Activated CD8-positive, alpha-beta memory T cell treated with anti-CD3 and anti-CD28 coated beads, Interleukin-2, amount 10 ng/mL, durations not matched to agents 7 days and 5 days (primary cell): ENCODE measurements around the gene HINFP. TPM values are rescaled to one million over a fixed set of nuclear protein-coding genes. Genes with fewer than 3 reads are reported as not detected.
"Not testable (repeated sequence)": the region's sequence is repeated elsewhere in the genome, so short reads cannot be mapped to it uniquely, and the experiment has no call there.

ENCODE experiments used
- ATAC-seq: fragments of 150-1000 bp; cut with Tn5 transposase; one replicate; pipeline ENCODE4 v1.10.0; 2021; ENCODE audit warnings: moderate library complexity
- CTCF ChIA-PET: fragments of 350-600 bp; sonication (Branson Sonifier 250); formaldehyde crosslinking; loops from one replicate; lab custom pipeline; 2021; ENCODE audit warnings: antibody characterized with exemption; lab: Charles Lee
- DNase-seq: peaks from one replicate; pipeline ENCODE4 v3.0.0-alpha.2; 2020
- H3K27ac Mint-ChIP-seq: one replicate; pipeline ENCODE4 v1.8.0; 2021; ENCODE audit warnings: mild to moderate bottlenecking, mixed read lengths
- H3K27me3 Mint-ChIP-seq: one replicate; pipeline ENCODE4 v1.8.0; 2021; ENCODE audit warnings: mixed read lengths
- H3K36me3 Mint-ChIP-seq: one replicate; pipeline ENCODE4 v1.8.0; 2021; ENCODE audit warnings: mild to moderate bottlenecking, mixed read lengths
- H3K4me1 Mint-ChIP-seq: one replicate; pipeline ENCODE4 v1.8.0; 2021; ENCODE audit warnings: mixed read lengths
- H3K4me3 Mint-ChIP-seq: one replicate; pipeline ENCODE4 v1.8.0; 2021; ENCODE audit warnings: mild to moderate bottlenecking, moderate library complexity, mixed read lengths
- H3K9me3 Mint-ChIP-seq: one replicate; pipeline ENCODE4 v1.8.0; 2022; ENCODE audit warnings: low read depth, mixed read lengths
- total RNA-seq, 2 experiments: library from RNA; stranded (reverse); gene quantifications; one replicate each; pipeline ENCODE4 v1.2.3, GENCODE V29; 2021

HINFP gene
- total RNA-seq, 2 experiments from 2014 or later: 40.4 to 43.0 TPM

- H3K27ac Mint-ChIP-seq: no peak overlapping the region
- DNase-seq (no peak), ATAC-seq (peak; percentile 51)
- H3K4me1 Mint-ChIP-seq: peaks cover 3% of the 10 kb centered on the region
- no peaks in the 10 kb centered on the region for H3K9me3 Mint-ChIP-seq
- peaks cover 30% of the 10 kb centered on the region for H3K36me3 Mint-ChIP-seq
- H3K27me3 Mint-ChIP-seq: peaks cover 10% of the 10 kb centered on the region
- H3K4me3 Mint-ChIP-seq: no peak overlapping the region
- CTCF ChIA-PET: interaction anchor here (1.0 to 1.8 kb wide), 4 partner anchors 10 to 72 kb away, joined by 3 to 6 read pairs (median 4); partner anchors contain the start of genes ABCG4 and C2CD2L
Measured at GRCh38 chr11:119134389-119134978, 13.1 kb downstream of the HINFP start.

- not testable (repeated sequence) for H3K4me1 Mint-ChIP-seq, ATAC-seq, H3K27ac Mint-ChIP-seq, DNase-seq, H3K9me3 Mint-ChIP-seq, H3K36me3 Mint-ChIP-seq, H3K4me3 Mint-ChIP-seq
- CTCF ChIA-PET: interaction anchor here (1.1 to 1.2 kb wide), 3 partner anchors 30 to 152 kb away, joined by 3 read pairs; no protein-coding TSS in a partner anchor
- H3K27me3 Mint-ChIP-seq: peaks cover 18% of the 10 kb centered on the region
Measured at GRCh38 chr11:119139276-119139675, 17.9 kb downstream of the HINFP start.

GRCh38 chr11:119144825-119145486 lies 23.6 kb downstream of the HINFP start:
- CTCF ChIA-PET: interaction anchor here (1.2 to 2.0 kb wide), 4 partner anchors 34 to 193 kb away, joined by 3 to 6 read pairs (median 4); no protein-coding TSS in a partner anchor
- H3K27me3 Mint-ChIP-seq: peaks cover 44% of the 10 kb centered on the region
- peaks cover 9% of the 10 kb centered on the region for H3K4me1 Mint-ChIP-seq
- DNase-seq (peak; percentile 67), ATAC-seq (peak; percentile 54)
- H3K9me3 Mint-ChIP-seq: no peaks in the 10 kb centered on the region
- H3K4me3 Mint-ChIP-seq: no peak overlapping the region
- no peaks in the 10 kb centered on the region for H3K36me3 Mint-ChIP-seq
- H3K27ac Mint-ChIP-seq: no peak overlapping the region

GRCh38 chr11:119145551-119145950 lies 24.2 kb downstream of the HINFP start:
- ATAC-seq (no peak), DNase-seq (no peak)
- Mint-ChIP-seq H3K9me3 (no peaks in the 10 kb centered on the region), H3K27me3 (peaks cover 49% of the 10 kb centered on the region), H3K4me1 (peaks cover 10% of the 10 kb centered on the region), H3K4me3 (no peak overlapping the region), H3K27ac (no peak overlapping the region), H3K36me3 (no peaks in the 10 kb centered on the region)
- CTCF ChIA-PET: interaction anchor here (0.8 to 2.0 kb wide), 5 partner anchors 33 to 192 kb away, joined by 3 to 6 read pairs (median 3); no protein-coding TSS in a partner anchor

- H3K27me3 Mint-ChIP-seq: peaks cover 69% of the 10 kb centered on the region
- H3K27ac Mint-ChIP-seq: no peak overlapping the region
- peaks cover 10% of the 10 kb centered on the region for H3K4me1 Mint-ChIP-seq
- H3K36me3 Mint-ChIP-seq: no peaks in the 10 kb centered on the region
- H3K4me3 Mint-ChIP-seq: no peak overlapping the region
- DNase-seq (no peak), ATAC-seq (no peak)
- no peaks in the 10 kb centered on the region for H3K9me3 Mint-ChIP-seq
- CTCF ChIA-PET: interaction anchor here (1.3 to 1.6 kb wide), 3 partner anchors 14 to 176 kb away, joined by 4 to 8 read pairs (median 6); partner anchors contain the start of gene CBL
Measured at GRCh38 chr11:119147604-119148333, 26.4 kb downstream of the HINFP start.

- DNase-seq (no peak), ATAC-seq (no peak)
- peak overlapping the region; percentile 61 for H3K4me3 Mint-ChIP-seq
- CTCF ChIA-PET: interaction anchor here (0.7 to 1.6 kb wide), 6 partner anchors 15 to 190 kb away, joined by 3 to 8 read pairs (median 5); partner anchors contain the start of gene CBL
- no peak overlapping the region for H3K27ac Mint-ChIP-seq
- peaks cover 10% of the 10 kb centered on the region for H3K4me1 Mint-ChIP-seq
- H3K9me3 Mint-ChIP-seq: no peaks in the 10 kb centered on the region
- H3K36me3 Mint-ChIP-seq: no peaks in the 10 kb centered on the region
- peaks cover 71% of the 10 kb centered on the region for H3K27me3 Mint-ChIP-seq
Measured at GRCh38 chr11:119148720-119149017, 27.3 kb downstream of the HINFP start.

- H3K9me3 Mint-ChIP-seq: no peaks in the 10 kb centered on the region
- H3K4me1 Mint-ChIP-seq: peaks cover 10% of the 10 kb centered on the region
- no peaks in the 10 kb centered on the region for H3K36me3 Mint-ChIP-seq
- H3K27ac Mint-ChIP-seq: no peak within 1 kb of the TSS
- CTCF ChIA-PET: interaction anchor here (0.7 to 1.6 kb wide), 6 partner anchors 15 to 189 kb away, joined by 3 to 8 read pairs (median 5); partner anchors contain the start of gene CBL
- DNase-seq (no peak), ATAC-seq (peak; percentile 75)
- H3K27me3 Mint-ChIP-seq: peaks cover 72% of the 10 kb centered on the region
- H3K4me3 Mint-ChIP-seq: peak within 1 kb of the TSS; percentile 61
Measured at GRCh38 chr11:119149018-119149785, 27.8 kb downstream of the HINFP start, which contains the start of gene ABCG4. Gene ABCG4, plus strand, starts transcription at chr11:119149052. Its CDS starts 914 bp downstream, at chr11:119149966.

GRCh38 chr11:119149786-119150275 lies 28.5 kb downstream of the HINFP start:
- H3K27me3 Mint-ChIP-seq: peaks cover 74% of the 10 kb centered on the region
- H3K27ac Mint-ChIP-seq: no peak overlapping the region
- no peak for ATAC-seq
- no peaks in the 10 kb centered on the region for H3K36me3 Mint-ChIP-seq
- CTCF ChIA-PET: interaction anchor here (1.0 kb wide), 1 partner anchor 43 kb away, joined by 3 read pairs; no protein-coding TSS in a partner anchor
- H3K4me3 Mint-ChIP-seq: no peak overlapping the region
- H3K9me3 Mint-ChIP-seq: no peaks in the 10 kb centered on the region
- peaks cover 10% of the 10 kb centered on the region for H3K4me1 Mint-ChIP-seq
- no peak for DNase-seq

- H3K4me3 Mint-ChIP-seq: no peak overlapping the region
- peaks cover 72% of the 10 kb centered on the region for H3K27me3 Mint-ChIP-seq
- no peaks in the 10 kb centered on the region for H3K36me3 Mint-ChIP-seq
- peaks cover 14% of the 10 kb centered on the region for H3K4me1 Mint-ChIP-seq
- no peak for DNase-seq
- ATAC-seq: no peak
- H3K27ac Mint-ChIP-seq: no peak overlapping the region
- CTCF ChIA-PET: interaction anchor here (1.9 to 2.6 kb wide), 2 partner anchors 17 to 186 kb away, joined by 9 to 10 read pairs; no protein-coding TSS in a partner anchor
- H3K9me3 Mint-ChIP-seq: no peaks in the 10 kb centered on the region
Measured at GRCh38 chr11:119152043-119152442, 30.7 kb downstream of the HINFP start.

GRCh38 chr11:119152604-119153003 lies 31.2 kb downstream of the HINFP start:
- Mint-ChIP-seq H3K4me1 (peaks cover 14% of the 10 kb centered on the region), H3K27ac (no peak overlapping the region), H3K9me3 (no peaks in the 10 kb centered on the region), H3K4me3 (no peak overlapping the region), H3K27me3 (peaks cover 67% of the 10 kb centered on the region), H3K36me3 (no peaks in the 10 kb centered on the region)
- no peak for DNase-seq
- CTCF ChIA-PET: interaction anchor here (1.0 to 2.6 kb wide), 4 partner anchors 16 to 186 kb away, joined by 3 to 10 read pairs (median 6); no protein-coding TSS in a partner anchor
- no peak for ATAC-seq

- CTCF ChIA-PET: interaction anchor here (1.0 to 2.6 kb wide), 4 partner anchors 16 to 185 kb away, joined by 3 to 10 read pairs (median 6); no protein-coding TSS in a partner anchor
- H3K9me3 Mint-ChIP-seq: no peaks in the 10 kb centered on the region
Measured at GRCh38 chr11:119153049-119153818, 31.9 kb downstream of the HINFP start.

More at GRCh38 chr11:119153049-119153818, 31.9 kb downstream of the HINFP start:
- H3K36me3 Mint-ChIP-seq: no peaks in the 10 kb centered on the region
- DNase-seq (no peak), ATAC-seq (no peak)
- peaks cover 11% of the 10 kb centered on the region for H3K4me1 Mint-ChIP-seq
- no peak overlapping the region for H3K4me3 Mint-ChIP-seq
- H3K27ac Mint-ChIP-seq: no peak overlapping the region
- H3K27me3 Mint-ChIP-seq: peaks cover 60% of the 10 kb centered on the region
